ENCODE data around the gene CHN1. TPM values are rescaled to one million over a fixed set of nuclear protein-coding genes. Genes with fewer than 3 reads are reported as not detected.
A peak's percentile ranks its signal among the peaks of the same experiment; 100 is the strongest.

CHN1 gene
- total RNA-seq, 4 donors from 2014 or later: 7.8 to 9.7 (median 9.4) TPM

- H3K4me1 ChIP-seq: peaks cover 0 to 13% of the 10 kb centered on the region in 2 donors
- 66 to 85% methylated on average over 4 of the region's 4 CpGs for WGBS, 2 donors
- H3K36me3 ChIP-seq: no peaks in the 10 kb centered on the region
- H3K9me3 ChIP-seq: no peaks in the 10 kb centered on the region
- H3K27me3 ChIP-seq: no peaks in the 10 kb centered on the region
- H3K27ac ChIP-seq: no peak overlapping the region
- no peak for DNase-seq
- TF ChIP-seq POLR2A (IDR thresholded peaks at IDR 0.05): no peak
- TF ChIP-seq, protein P1, sequence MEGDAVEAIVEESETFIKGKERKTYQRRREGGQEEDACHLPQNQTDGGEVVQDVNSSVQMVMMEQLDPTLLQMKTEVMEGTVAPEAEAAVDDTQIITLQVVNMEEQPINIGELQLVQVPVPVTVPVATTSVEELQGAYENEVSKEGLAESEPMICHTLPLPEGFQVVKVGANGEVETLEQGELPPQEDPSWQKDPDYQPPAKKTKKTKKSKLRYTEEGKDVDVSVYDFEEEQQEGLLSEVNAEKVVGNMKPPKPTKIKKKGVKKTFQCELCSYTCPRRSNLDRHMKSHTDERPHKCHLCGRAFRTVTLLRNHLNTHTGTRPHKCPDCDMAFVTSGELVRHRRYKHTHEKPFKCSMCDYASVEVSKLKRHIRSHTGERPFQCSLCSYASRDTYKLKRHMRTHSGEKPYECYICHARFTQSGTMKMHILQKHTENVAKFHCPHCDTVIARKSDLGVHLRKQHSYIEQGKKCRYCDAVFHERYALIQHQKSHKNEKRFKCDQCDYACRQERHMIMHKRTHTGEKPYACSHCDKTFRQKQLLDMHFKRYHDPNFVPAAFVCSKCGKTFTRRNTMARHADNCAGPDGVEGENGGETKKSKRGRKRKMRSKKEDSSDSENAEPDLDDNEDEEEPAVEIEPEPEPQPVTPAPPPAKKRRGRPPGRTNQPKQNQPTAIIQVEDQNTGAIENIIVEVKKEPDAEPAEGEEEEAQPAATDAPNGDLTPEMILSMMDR (IDR thresholded peaks at IDR 0.05): no peak
- H3K4me3 ChIP-seq (replicated peaks in 1 of 3): no peak overlapping the region
- intact Hi-C loops (cut with DNase I): no loop called here
Measured at GRCh38 chr2:175008009-175008408, 2.8 kb upstream of the CHN1 start.

DNA sequence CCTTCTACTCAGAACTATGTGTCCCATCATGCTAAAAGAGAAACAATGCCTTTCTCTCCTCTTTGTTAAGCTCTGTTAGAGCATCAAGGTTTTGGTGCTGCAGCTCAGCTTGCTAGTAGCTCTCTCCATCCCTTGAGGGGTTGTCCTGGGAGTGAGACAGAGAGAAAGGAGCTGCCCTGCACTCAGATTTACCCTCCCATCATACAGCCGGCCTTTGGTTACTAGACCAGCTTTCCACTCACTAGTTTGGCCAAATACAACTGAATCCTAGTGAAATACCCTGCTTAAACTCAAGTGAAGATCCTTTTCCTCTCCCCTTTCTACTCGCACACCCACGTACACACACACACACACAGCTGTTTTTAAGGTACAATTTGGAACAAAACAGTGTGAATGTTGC is 2.3 kb upstream of the CHN1 start:
- 87 to 95% methylated on average over 3 of the region's 3 CpGs for WGBS, 2 donors
- no peaks in the 10 kb centered on the region for H3K27me3 ChIP-seq
- no peak for DNase-seq
- intact Hi-C loops (cut with DNase I): no loop called here
- no peak overlapping the region for H3K4me3 ChIP-seq (replicated peaks in 1 of 3)
- H3K4me1 ChIP-seq: peaks cover 0 to 13% of the 10 kb centered on the region in 2 donors
- H3K36me3 ChIP-seq: no peaks in the 10 kb centered on the region
- H3K27ac ChIP-seq: no peak overlapping the region
- TF ChIP-seq, protein P1 (IDR thresholded peaks at IDR 0.05): no peak
- no peaks in the 10 kb centered on the region for H3K9me3 ChIP-seq

GRCh38 chr2:175006281-175006680 is 1.1 kb upstream of the CHN1 start:
- Histone ChIP-seq H3K27ac (no peak overlapping the region), H3K4me1 (peaks cover 0 to 13% of the 10 kb centered on the region in 2 donors), H3K36me3 (no peaks in the 10 kb centered on the region), H3K9me3 (no peaks in the 10 kb centered on the region), H3K27me3 (no peaks in the 10 kb centered on the region), H3K4me3 (replicated peaks in 1 of 3) (no peak overlapping the region)
- intact Hi-C loops (cut with DNase I): no loop called here
- TF ChIP-seq, protein P1 (IDR thresholded peaks at IDR 0.05): no peak
- TF ChIP-seq POLR2A (IDR thresholded peaks at IDR 0.05): no peak
- DNase-seq: no peak
- 81 to 92% methylated on average over 2 of the region's 2 CpGs for WGBS, 2 donors

DNA sequence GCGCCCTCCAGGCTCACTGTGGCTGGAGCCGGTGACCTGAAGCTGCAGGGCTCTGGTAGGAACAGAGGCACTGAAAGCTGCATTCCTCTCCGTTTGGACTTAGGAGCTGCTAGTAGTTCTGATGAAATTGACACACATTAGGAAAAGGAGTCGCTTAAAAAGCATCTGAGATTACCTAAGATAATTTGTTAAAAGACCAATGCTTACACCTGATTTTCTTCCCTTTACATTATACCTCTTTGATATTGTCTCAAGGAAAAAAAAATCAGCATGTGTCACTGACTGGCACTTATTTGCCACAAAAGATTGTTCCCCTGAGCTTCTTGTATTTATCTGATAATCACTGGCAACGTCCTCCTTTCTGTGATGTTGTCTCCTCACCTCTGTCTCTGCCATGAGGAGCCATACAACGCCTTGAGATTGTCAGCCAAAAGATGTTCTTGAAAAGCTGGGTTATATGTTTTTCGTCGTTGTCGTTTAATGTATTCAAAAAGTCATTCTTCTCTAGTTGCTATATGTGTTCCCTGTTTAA is 618 bp upstream of the CHN1 start:
- peaks cover 0 to 13% of the 10 kb centered on the region in 2 donors for H3K4me1 ChIP-seq
- no peak for DNase-seq
- no peaks in the 10 kb centered on the region for H3K27me3 ChIP-seq
- H3K4me3 ChIP-seq (replicated peaks in 1 of 3): peak overlapping the region in 2 of 3 donors; percentile 70 to 84
- TF ChIP-seq, protein P1 (IDR thresholded peaks at IDR 0.05): no peak
- TF ChIP-seq POLR2A (IDR thresholded peaks at IDR 0.05): no peak
- WGBS, 2 donors: 39 to 43% methylated on average over 9 of the region's 9 CpGs
- no peaks in the 10 kb centered on the region for H3K9me3 ChIP-seq
- H3K27ac ChIP-seq: peak overlapping the region; percentile 62 to 84 (median 64)
- intact Hi-C loops (cut with DNase I): no loop called here
- H3K36me3 ChIP-seq: no peaks in the 10 kb centered on the region

DNA sequence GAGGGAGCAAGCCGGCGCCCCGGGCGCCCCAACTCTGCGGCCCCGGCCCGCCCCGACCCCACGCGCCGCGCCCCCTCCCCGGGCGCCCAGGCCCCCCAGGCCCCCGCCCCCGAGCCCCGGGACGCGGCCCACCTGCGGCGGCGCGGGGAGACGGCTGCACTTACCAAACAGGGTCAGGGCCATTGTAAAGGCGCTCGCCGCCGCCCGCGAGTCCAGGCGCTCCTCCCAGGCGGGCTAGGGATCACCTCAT is 526 bp downstream of the CHN1 start:
- Histone ChIP-seq H3K4me3 (replicated peaks in 1 of 3) (peak overlapping the region; percentile 68 to 84 (median 70)), H3K9me3 (no peaks in the 10 kb centered on the region), H3K27me3 (no peaks in the 10 kb centered on the region), H3K36me3 (no peaks in the 10 kb centered on the region), H3K4me1 (peaks cover 0 to 5% of the 10 kb centered on the region in 2 donors), H3K27ac (peak overlapping the region; percentile 62 to 84 (median 64))
- TF ChIP-seq, protein P1 (IDR thresholded peaks at IDR 0.05): no peak
- TF ChIP-seq POLR2A (IDR thresholded peaks at IDR 0.05): no peak
- intact Hi-C loops (cut with DNase I): no loop called here
- no peak for DNase-seq
- WGBS, 2 donors: 0% methylated on average over 14 of the region's 32 CpGs; no CpG with 5 or more reads in 1 of the 2 donors

Data from thyroid gland (tissue), 4 donors.